ENCODE results near the gene ADA.
A peak's percentile ranks its signal among the peaks of the same experiment; 100 is the strongest.

ADA gene

GRCh38 chr20:44621939-44622338 is 29.6 kb downstream of the ADA start:
- no peak for DNase-seq

- DNase-seq: no peak
Measured at GRCh38 chr20:44621325-44621724, 30.2 kb downstream of the ADA start.

- DNase-seq: no peak
Measured at GRCh38 chr20:44620030-44620429, 31.5 kb downstream of the ADA start.

- no peak for DNase-seq
Measured at GRCh38 chr20:44619294-44619693, 32.2 kb downstream of the ADA start.

GRCh38 chr20:44618318-44618731 is 33.2 kb downstream of the ADA start:
- no peak for DNase-seq

- no peak for DNase-seq
Measured at GRCh38 chr20:44616604-44616964, 34.9 kb downstream of the ADA start.

- no peak for DNase-seq
Measured at GRCh38 chr20:44615876-44616603, 35.5 kb downstream of the ADA start.

- DNase-seq: no peak
Measured at GRCh38 chr20:44615169-44615791, 36.2 kb downstream of the ADA start.

GRCh38 chr20:44614525-44614924 is 37.0 kb downstream of the ADA start:
- DNase-seq: no peak

- no peak for DNase-seq
Measured at GRCh38 chr20:44613575-44613974, 37.9 kb downstream of the ADA start.

GRCh38 chr20:44610313-44610962 is 41.1 kb downstream of the ADA start:
- DNase-seq: no peak

- DNase-seq: peak; percentile 75 to 79
Measured at GRCh38 chr20:44609516-44610312, 41.8 kb downstream of the ADA start.

- DNase-seq: no peak
Measured at GRCh38 chr20:44609006-44609515, 42.4 kb downstream of the ADA start.

- no peak for DNase-seq
Measured at GRCh38 chr20:44606725-44607441, 44.6 kb downstream of the ADA start.

GRCh38 chr20:44603327-44603726 is 48.2 kb downstream of the ADA start:
- DNase-seq: no peak

GRCh38 chr20:44601801-44602204 is 49.7 kb downstream of the ADA start:
- DNase-seq: no peak

GRCh38 chr20:44601236-44601671 is 50.2 kb downstream of the ADA start:
- DNase-seq: no peak

GRCh38 chr20:44600758-44601201 is 50.7 kb downstream of the ADA start:
- no peak for DNase-seq

- DNase-seq: no peak
Measured at GRCh38 chr20:44600301-44600700, 51.2 kb downstream of the ADA start.

- DNase-seq: no peak
Measured at GRCh38 chr20:44599715-44600114, 51.8 kb downstream of the ADA start.

GRCh38 chr20:44598423-44599305 is 52.8 kb downstream of the ADA start:
- no peak for DNase-seq
